HG02759 (cell line): Measurements from ENCODE around the gene MTHFR.

Experiments
- ATAC-seq: cut with Tn5 transposase; IDR thresholded peaks from one replicate; pipeline ENCODE4 v1.9.1; 2021; ENCODE audit warnings: mild to moderate bottlenecking, moderate library complexity; ENCODE audit not compliant: unreplicated experiment

MTHFR gene

GRCh38 chr1:11761988-11762406, 43.8 kb downstream of the MTHFR start, which contains the start of gene C1orf167:
Gene C1orf167 (plus strand): TSS chr1:11762193. CDS start chr1:11764401, 2,208 bp downstream.
- no peak for ATAC-seq

DNA sequence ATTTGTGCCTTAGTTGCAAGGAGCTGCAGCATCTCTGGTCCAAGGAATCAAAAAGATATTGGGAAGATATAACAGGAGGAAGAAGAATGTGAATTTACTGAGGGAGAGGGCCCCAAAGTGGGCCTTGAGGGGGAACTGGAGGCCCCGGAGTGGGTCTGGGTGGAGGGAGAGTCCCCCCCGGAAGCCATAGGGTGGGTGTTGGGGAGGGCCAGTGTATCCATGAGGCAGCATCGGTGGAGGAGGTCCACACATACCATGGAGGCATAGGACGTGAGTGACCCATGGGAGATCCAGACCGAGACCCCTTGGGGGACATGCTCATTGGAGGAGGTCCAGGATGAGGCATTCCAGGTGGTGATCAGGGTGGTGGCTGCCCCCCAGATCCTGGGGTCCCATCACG, 44.5 kb downstream of the MTHFR start:
- ATAC-seq: no peak

GRCh38 chr1:11759791-11760190, 46.0 kb downstream of the MTHFR start:
- no peak for ATAC-seq

DNA sequence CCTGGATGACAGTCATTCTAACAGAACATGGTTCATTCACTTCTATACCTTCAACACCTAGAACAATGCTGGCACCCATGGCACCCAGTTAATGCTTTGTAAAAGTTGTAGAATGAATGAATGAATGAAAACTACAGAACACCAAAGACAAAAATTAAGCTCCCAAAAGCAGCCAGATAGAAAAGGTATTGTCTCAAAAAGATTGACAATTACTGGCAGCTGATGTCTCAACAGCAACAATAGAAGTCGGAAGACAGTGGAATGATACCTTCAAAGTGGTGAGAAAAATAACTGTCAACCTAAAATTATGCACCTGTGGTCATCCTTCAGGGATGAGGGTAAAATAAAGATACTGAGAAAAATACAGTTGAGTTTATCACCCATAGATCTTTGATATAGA, 48.7 kb downstream of the MTHFR start:
- ATAC-seq: no peak

DNA sequence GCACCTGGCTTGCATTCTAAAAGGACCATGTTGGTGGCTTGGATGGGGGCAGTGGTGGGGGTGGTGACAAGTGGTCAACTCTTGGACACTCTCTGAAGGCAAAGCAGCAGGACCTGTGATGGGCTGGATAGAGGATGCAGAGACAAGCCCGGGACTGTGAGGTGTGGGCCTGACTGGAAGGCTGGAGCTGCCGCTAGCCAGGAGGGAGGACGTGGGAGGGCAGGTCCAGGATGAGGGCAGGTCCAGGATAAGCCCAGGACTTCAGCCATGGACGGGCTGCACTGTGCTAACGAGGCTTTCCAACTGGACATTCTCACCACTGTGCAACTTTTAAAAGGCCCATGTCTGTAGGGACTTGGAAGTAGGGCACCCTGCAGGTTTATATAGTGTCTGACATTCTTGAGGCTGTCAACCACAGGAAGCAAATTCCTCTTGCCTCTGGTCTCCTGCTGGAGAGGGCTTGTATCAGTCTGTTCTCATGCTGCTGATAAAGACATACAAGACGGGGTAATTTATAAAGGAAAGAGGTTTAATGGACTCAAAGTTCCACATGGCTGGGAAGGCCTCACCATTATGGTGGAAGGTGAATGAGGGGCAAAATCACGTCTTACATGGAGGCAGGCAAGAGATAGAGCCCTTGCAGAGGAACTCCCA, 52.1 kb downstream of the MTHFR start:
- no peak for ATAC-seq

GRCh38 chr1:11752359-11753088, 53.2 kb downstream of the MTHFR start:
- ATAC-seq: no peak

- ATAC-seq: no peak
Measured at GRCh38 chr1:11751087-11751486, 54.7 kb downstream of the MTHFR start.

- ATAC-seq: no peak
Measured at GRCh38 chr1:11749996-11750395, 55.8 kb downstream of the MTHFR start.

DNA sequence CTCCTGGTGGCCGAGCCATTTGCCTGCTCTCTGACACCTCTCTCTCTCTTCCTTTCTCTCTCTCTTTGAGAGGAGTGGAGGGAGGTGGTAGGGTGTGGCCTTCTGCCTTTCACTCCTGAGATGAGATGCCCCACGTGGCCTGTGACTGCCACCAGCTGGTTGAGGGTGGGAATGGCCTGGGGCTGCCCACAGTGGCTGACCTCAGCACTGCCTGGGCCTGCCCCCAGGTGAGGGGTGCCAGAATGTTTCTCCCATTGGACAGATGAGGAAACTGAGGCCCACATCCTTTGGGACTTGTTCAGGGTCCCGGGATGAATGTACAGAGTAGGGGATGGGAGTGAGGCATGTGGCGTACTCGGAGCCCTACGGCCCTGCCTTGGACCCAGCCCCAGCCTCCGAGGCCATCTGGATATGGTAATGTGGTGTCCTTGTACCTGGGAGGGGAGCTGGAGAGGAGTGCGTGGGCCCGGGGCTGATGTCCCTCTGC, 56.5 kb downstream of the MTHFR start:
- ATAC-seq: peak; percentile 64

DNA sequence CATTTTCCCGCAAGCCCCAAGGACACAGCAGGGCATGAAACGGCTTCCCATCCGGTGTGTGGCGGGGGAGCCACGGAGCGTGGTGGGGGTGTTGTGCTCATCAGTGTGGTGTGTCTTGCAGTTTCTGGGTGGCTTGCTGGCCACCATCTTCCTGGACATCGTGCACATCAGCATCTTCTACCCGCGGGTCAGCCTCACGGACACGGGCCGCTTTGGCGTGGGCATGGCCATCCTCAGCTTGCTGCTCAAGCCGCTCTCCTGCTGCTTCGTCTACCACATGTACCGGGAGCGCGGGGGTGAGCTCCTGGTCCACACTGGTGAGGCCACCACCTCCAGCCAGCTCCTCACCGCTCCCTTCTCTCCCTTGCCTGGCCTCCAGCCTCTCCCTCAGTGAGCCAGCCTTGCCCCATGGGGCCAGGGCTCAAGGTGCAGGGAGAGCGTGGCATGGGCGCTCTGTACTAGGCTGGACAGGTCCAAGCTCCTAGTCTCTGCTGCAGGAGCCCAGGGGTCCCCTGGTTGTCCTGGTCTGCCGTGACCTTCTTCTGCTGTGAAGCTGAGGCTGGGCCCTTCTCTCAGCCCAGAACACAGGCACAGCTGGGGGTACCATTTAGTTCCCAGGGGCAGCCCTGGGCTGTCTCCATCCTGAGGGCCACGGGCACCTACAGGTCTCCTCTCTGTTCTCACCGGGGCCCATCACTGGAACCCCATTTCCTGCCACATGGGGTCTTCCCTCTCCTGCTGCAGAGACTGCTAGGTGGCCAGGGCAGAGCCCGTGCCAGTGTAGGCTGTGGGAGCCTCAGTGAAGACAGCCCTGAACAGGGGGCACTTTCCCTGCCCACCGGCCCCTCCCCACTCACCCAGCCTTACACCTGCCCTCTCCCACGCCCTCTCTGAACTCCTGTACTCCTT, 57.2 kb downstream of the MTHFR start:
- no peak for ATAC-seq

DNA sequence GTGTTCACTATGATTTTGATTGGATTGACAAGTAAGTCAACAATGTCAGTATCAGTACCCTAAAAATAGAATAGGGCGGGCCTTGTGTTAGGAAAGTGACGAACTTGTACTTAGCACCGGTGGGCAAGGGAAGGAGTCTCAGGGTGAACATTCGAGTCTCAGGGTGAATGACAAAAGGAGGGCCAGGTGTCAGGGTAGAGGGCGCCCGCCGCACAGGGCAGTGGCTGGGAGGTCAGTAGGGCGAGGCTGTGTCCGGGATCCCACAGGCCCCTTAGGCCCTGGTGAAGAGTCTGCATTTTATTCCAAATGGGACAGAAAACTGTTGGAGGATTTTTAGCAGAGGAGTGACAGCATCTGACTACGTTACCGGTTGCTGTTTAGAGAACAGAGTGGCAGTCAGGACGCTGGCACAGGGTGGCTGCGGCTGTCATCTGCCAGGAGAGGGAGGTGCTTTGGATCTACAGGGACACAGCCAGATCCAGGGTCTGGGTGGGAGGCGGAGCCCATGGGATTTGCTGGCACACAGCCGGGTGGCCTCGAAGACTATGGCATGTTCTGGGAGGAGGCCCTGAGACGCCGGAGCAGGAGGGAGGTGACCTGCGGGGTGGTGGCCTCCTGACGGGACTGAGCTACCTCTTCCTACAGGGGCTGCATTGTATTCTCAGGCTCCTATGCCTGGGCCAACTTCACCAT, 58.8 kb downstream of the MTHFR start:
- ATAC-seq: no peak

- ATAC-seq: no peak
Measured at GRCh38 chr1:11746092-11746491, 59.7 kb downstream of the MTHFR start.

DNA sequence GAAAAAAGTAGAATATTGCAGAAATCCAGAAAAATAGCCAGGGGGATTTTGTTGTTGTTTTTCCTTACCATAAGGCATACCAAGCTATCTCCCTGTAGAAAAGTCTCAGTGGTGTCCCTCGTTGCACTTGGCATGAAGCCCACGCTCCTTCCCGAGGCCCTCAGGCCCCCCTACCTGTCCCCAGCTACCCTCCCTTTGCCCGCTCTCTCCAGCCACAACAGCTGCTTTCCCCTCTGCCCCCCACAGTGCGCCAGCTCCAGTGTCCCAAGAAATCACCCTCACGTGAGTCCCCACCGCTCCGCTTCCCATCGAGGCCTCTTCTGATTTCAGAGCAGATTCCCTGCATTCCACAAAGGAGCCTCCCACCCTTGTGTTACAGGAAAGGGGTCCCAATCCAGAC, 61.5 kb downstream of the MTHFR start:
- no peak for ATAC-seq

DNA sequence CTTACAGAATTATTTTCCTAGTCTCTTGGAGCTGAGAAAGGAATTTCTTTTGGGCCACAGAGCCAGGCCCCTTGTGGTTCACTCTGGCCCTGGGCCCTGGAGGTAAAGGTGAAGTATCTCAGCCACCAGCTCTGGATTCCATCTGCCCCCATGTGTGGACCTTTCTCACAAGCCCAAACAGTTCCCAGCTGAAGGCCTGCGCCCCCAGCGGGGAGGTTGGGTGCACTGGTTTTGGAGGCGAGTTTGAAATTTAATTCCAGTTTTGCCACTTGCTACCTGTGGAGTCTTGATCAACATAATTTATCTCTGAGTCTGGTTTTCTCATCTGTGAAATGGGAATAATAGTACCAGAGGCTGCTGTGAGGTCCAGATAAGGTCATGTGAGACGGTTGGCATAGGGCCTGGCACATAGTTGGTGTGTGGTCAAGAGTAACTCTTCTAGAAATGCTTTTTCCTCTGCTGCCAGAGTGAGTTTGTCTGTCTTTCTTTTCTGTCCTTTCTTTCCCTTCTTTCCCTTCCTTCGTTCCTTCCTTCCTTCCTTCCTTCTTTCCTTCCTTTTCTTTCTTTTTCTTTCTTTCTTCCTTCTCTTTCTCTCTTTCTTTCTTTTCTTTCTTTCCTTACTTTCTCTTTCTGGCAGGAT, 63.7 kb downstream of the MTHFR start:
- ATAC-seq: no peak

DNA sequence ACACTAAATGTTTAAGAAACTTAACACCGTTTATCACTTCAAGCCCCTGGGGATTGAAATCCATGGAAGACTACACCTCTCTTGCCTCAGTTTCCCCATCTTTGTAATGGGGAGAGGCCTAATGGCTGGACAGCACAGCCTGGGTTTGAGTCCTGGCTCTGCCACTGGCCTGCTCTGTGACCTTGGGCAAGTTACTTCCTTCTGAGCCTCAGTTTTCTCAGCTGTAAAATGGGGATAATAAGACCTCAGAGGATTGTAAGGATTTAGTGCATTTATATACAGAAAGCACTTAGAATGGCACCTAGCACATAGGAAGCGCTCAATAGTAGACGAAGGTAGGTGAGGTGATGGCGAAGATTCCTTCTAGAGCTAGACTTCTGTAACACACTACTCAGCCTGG, 64.3 kb downstream of the MTHFR start:
- ATAC-seq: no peak

DNA sequence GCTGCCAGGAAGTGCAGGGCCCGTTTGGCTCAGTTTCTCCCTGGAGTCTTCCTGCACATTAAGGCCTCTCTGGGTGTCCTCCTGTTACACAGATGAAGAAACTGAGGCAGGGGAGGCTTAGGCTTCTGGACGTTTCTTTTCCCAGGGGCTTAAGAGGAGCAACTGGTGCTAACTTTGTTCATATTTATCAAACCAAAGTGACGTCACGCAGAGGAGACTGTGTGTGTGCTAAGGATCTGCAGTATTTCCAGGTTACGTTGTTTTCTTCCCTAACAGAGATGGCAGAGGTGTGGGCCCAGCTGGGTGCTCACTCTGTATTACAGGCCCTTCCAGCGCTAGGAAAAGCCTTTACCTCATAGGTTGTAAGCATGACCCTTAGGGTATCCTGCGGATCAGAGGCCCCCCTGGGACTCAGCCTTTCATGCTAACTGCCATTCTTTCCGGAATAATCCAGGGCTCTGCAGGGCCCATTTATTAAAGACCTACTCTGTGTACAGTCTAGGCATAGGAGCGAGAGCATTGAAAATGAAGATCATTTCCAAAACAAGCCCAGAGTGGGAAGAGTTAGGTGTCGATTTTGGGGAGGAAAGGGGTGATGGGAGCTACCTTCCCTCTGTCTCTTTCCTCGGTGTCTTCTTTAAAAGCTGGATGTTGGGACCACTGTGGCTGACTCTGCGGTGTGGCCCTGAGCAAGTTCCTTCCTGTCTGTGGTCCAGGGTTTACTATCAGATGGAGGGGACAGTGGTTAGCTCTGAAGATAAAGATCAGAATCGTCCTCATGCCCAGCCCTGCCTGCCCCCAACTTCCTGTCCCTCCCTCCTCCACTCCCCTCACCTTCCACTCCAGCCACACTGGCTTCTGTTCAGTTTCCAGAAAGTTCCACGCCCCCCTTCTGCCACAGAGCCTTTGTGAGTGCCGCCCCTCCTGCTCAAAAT, 65.2 kb downstream of the MTHFR start:
- no peak for ATAC-seq

GRCh38 chr1:11738783-11739182, 67.0 kb downstream of the MTHFR start:
- no peak for ATAC-seq

GRCh38 chr1:11738096-11738495, 67.7 kb downstream of the MTHFR start:
- ATAC-seq: no peak
